GM23338 (cell line): ENCODE results near the gene ID3. TPM values are rescaled to one million over a fixed set of nuclear protein-coding genes. Genes with fewer than 3 reads are reported as not detected.

Source experiments
- ATAC-seq: fragments of 200-7000 bp; cut with Tn5 transposase; 3 replicates; pipeline ENCODE4 v1.9.1; 2020
- DNase-seq: peaks from one replicate; pipeline ENCODE4 v3.0.0-alpha.2; 2015; ENCODE audit warnings: low spot score
- H2AFZ ChIP-seq: fragments of 200-600 bp; sonication (generic); 2 replicates; pipeline ENCODE4 v1.8.0; 2016; ENCODE audit warnings: antibody characterized with exemption, mild to moderate bottlenecking, moderate library complexity
- H3F3A ChIP-seq: fragments of 200-600 bp; sonication (generic); replicated peaks from 2 replicates; pipeline ENCODE4 v1.8.0; 2017; ENCODE audit warnings: antibody characterized with exemption, mixed run types, low read depth
- H3K27ac ChIP-seq: fragments of 200-600 bp; sonication (generic); 2 replicates; pipeline ENCODE4 v1.6.1; 2016; ENCODE audit warnings: low read depth
- H3K27me3 ChIP-seq: fragments of 200-600 bp; sonication (generic); 2 replicates; pipeline ENCODE4 v1.8.0; 2016; ENCODE audit warnings: mild to moderate bottlenecking, mixed run types, moderate library complexity; ENCODE audit not compliant: insufficient read depth
- H3K36me3 ChIP-seq: fragments of 200-600 bp; sonication (generic); 2 replicates; pipeline ENCODE4 v1.8.0; 2016; ENCODE audit warnings: mild to moderate bottlenecking; ENCODE audit not compliant: insufficient read depth
- H3K4me1 ChIP-seq: fragments of 200-600 bp; sonication (generic); 2 replicates; pipeline ENCODE4 v1.8.0; 2016; ENCODE audit warnings: mild to moderate bottlenecking, moderate library complexity; ENCODE audit not compliant: insufficient read depth
- H3K4me2 ChIP-seq: fragments of 200-600 bp; sonication (generic); 2 replicates; pipeline ENCODE4 v1.7.1; 2017; ENCODE audit warnings: mixed run types
- H3K4me3 ChIP-seq: fragments of 200-600 bp; sonication (generic); 2 replicates; pipeline ENCODE4 v1.6.1; 2016; ENCODE audit warnings: mixed run types
- H3K79me2 ChIP-seq: fragments of 200-600 bp; sonication (generic); replicated peaks from 2 replicates; pipeline ENCODE4 v1.8.0; 2017; ENCODE audit warnings: mild to moderate bottlenecking; ENCODE audit not compliant: insufficient read depth
- H3K9me2 ChIP-seq: fragments of 200-600 bp; sonication (generic); 2 replicates; pipeline ENCODE4 v1.8.0; 2017; ENCODE audit not compliant: insufficient read depth
- H4K20me1 ChIP-seq: fragments of 200-600 bp; sonication (generic); replicated peaks from 2 replicates; pipeline ENCODE4 v1.8.0; 2017; ENCODE audit warnings: mild to moderate bottlenecking; ENCODE audit not compliant: insufficient read depth
- H3K27ac Mint-ChIP-seq: 2 replicates; pipeline ENCODE4 v1.8.0; 2020; ENCODE audit warnings: inconsistent platforms, mild to moderate bottlenecking, moderate library complexity, mixed read lengths
- H3K27me3 Mint-ChIP-seq: 3 replicates; pipeline ENCODE4 v1.8.0; 2022; ENCODE audit warnings: low read depth, mild to moderate bottlenecking, moderate library complexity, mixed read lengths, inconsistent platforms; ENCODE audit not compliant: insufficient read depth, poor library complexity
- H3K36me3 Mint-ChIP-seq: 3 replicates; pipeline ENCODE4 v1.8.0; 2021; ENCODE audit warnings: low read depth, mild to moderate bottlenecking, inconsistent platforms, moderate library complexity, mixed read lengths
- H3K4me1 Mint-ChIP-seq: 3 replicates; pipeline ENCODE4 v1.8.0; 2020; ENCODE audit warnings: mild to moderate bottlenecking, inconsistent platforms, mixed read lengths
- H3K4me3 Mint-ChIP-seq: 3 replicates; pipeline ENCODE4 v1.8.0; 2021; ENCODE audit warnings: moderate library complexity, mild to moderate bottlenecking, inconsistent platforms, mixed read lengths
- H3K9me3 Mint-ChIP-seq: 3 replicates; pipeline ENCODE4 v1.8.0; 2020; ENCODE audit warnings: moderate library complexity, mild to moderate bottlenecking, inconsistent platforms, mixed read lengths
- CREB1 ChIP-seq: fragments of 250-450 bp; sonication (Bioruptor Pico); IDR thresholded peaks from 2 replicates; pipeline ENCODE4 v1.5.0; 2020; ENCODE audit warnings: low read depth, mild to moderate bottlenecking, moderate library complexity
- CTCF ChIP-seq, 2 experiments: fragments of 200-600 bp in 1 of 2; sonication (generic) in 1 of 2; conservative IDR thresholded peaks; 2 replicates each; pipeline versions ENCODE4 v1.5.1 to v1.6.1; 2016 to 2017; ENCODE audit warnings: antibody characterized with exemption in 2 of 2, low read depth in 2 of 2, mild to moderate bottlenecking in 2 of 2, moderate library complexity in 1 of 2
- ETS1 ChIP-seq: IDR thresholded peaks from 2 replicates; pipeline ENCODE4 v1.6.1; 2016; ENCODE audit warnings: antibody characterized with exemption
- EZH2 ChIP-seq: fragments of 200-600 bp; sonication (generic); IDR thresholded peaks from one replicate; pipeline ENCODE4 v1.8.0; 2017; ENCODE audit warnings: antibody characterized with exemption, mild to moderate bottlenecking, low read depth; ENCODE audit not compliant: unreplicated experiment
- EZH2phosphoT487 ChIP-seq: fragments of 200-600 bp; sonication (generic); IDR thresholded peaks from one replicate; pipeline ENCODE4 v1.8.1; 2018; ENCODE audit warnings: antibody characterized with exemption; ENCODE audit not compliant: unreplicated experiment
- JUNB ChIP-seq: IDR thresholded peaks from one replicate; pipeline ENCODE4 v1.6.1; 2016; ENCODE audit warnings: antibody characterized with exemption; ENCODE audit not compliant: unreplicated experiment
- NANOG ChIP-seq: IDR thresholded peaks from 2 replicates; pipeline ENCODE4 v1.6.1; 2016; ENCODE audit warnings: antibody characterized with exemption, borderline replicate concordance
- POLR2AphosphoS5 ChIP-seq: IDR thresholded peaks from 2 replicates; pipeline ENCODE4 v1.6.1; 2016; ENCODE audit warnings: antibody characterized with exemption, low read depth
- REST ChIP-seq: IDR thresholded peaks from one replicate; pipeline ENCODE4 v1.6.1; 2018; ENCODE audit warnings: antibody characterized with exemption; ENCODE audit not compliant: unreplicated experiment
- STAT1 ChIP-seq: IDR thresholded peaks from one replicate; pipeline ENCODE4 v1.6.1; 2016; ENCODE audit warnings: antibody characterized with exemption; ENCODE audit not compliant: unreplicated experiment
- ZNF114 ChIP-seq: fragments of 250-450 bp; sonication (Bioruptor Pico); IDR thresholded peaks from 2 replicates; pipeline ENCODE4 v1.5.0; 2020; ENCODE audit warnings: mild to moderate bottlenecking, moderate library complexity
- ZNF331 ChIP-seq: fragments of 250-450 bp; sonication (Bioruptor Pico); IDR thresholded peaks from 2 replicates; pipeline ENCODE4 v1.5.0; 2020; ENCODE audit warnings: low read depth, mild to moderate bottlenecking, moderate library complexity
- ZNF462 ChIP-seq: fragments of 250-450 bp; sonication (Bioruptor Pico); IDR thresholded peaks from 2 replicates; pipeline ENCODE4 v1.5.0; 2020; ENCODE audit warnings: mild to moderate bottlenecking, moderate library complexity
- polyA plus RNA-seq: library from polyadenylated mRNA; unstranded; fragments of >200 nt; fragmentation: Nextera tagmentation; extraction: Ambion mirVana; gene quantifications from 2 replicates; pipeline ENCODE4 v1.2.1, GENCODE V29; 2016
- total RNA-seq: library from RNA; depleted of rRNA; stranded (reverse); fragments of >200 nt; shearing (Covaris generic); gene quantifications from 2 replicates; pipeline ENCODE4 v1.2.3, GENCODE V29; 2014

The ID3 gene
- total and polyA plus RNA-seq, 2 experiments from 2014 or later: 164 to 345 TPM

- H3K9me3 Mint-ChIP-seq: no peaks in the 10 kb centered on the region
- H4K20me1 ChIP-seq: no peaks in the 10 kb centered on the region
- no peak overlapping the region for H3K27ac ChIP-seq
- TF ChIP-seq JUNB (no peak), ZNF462 (CRISPR knock-in tag) (no peak), NANOG (no peak), ETS1 (no peak), REST (no peak), CTCF (conservative IDR thresholded peaks at IDR 0.05; ENCODE audit: low read depth in 2 of 2) (no peak), CREB1 (no peak), ZNF331 (CRISPR knock-in tag) (no peak), STAT1 (no peak), POLR2AphosphoS5 (no peak), EZH2 (no peak), EZH2phosphoT487 (no peak), ZNF114 (CRISPR knock-in tag) (no peak)
- peaks cover 20% of the 10 kb centered on the region for H3F3A ChIP-seq
- no peak overlapping the region for H2AFZ ChIP-seq
- no peak overlapping the region for H3K4me2 ChIP-seq
- DNase-seq (no peak), ATAC-seq (no peak)
- no peak overlapping the region for H3K4me3 ChIP-seq
- no peaks in the 10 kb centered on the region for H3K36me3 ChIP-seq
- H3K4me1 ChIP-seq: peaks cover 52% of the 10 kb centered on the region
- H3K4me3 Mint-ChIP-seq: no peak overlapping the region
- H3K27me3 ChIP-seq: no peaks in the 10 kb centered on the region
- no peak overlapping the region for H3K27ac Mint-ChIP-seq
- H3K27me3 Mint-ChIP-seq: peaks cover 11% of the 10 kb centered on the region
- H3K36me3 Mint-ChIP-seq: no peaks in the 10 kb centered on the region; the same call in 2 of the 3 replicates
- H3K9me2 ChIP-seq: 0 out of 2 replicates have a peak, but pooled peaks cover 7% of the 10 kb centered on the region
- H3K79me2 ChIP-seq: no peaks in the 10 kb centered on the region
- peaks cover 56% of the 10 kb centered on the region for H3K4me1 Mint-ChIP-seq
Measured at GRCh38 chr1:23593556-23594148, 34.4 kb upstream of the ID3 start.
